Limb (tissue), 2 donors: ENCODE results near the gene KRTAP10-8.
"Not testable (repeated sequence)": the region's sequence is repeated elsewhere in the genome, so short reads cannot be mapped to it uniquely, and the experiment has no call there.

Source experiments
- DNase-seq, 2 donors: peaks; one replicate each; pipeline ENCODE4 v3.0.0-alpha.2; 2016; ENCODE audit errors: extremely low spot score in 2 of 2

The KRTAP10-8 gene

GRCh38 chr21:44616591-44616926 lies 4.7 kb downstream of the KRTAP10-8 start:
- DNase-seq: no peak

- no peak for DNase-seq
Observed at GRCh38 chr21:44617071-44617501, 5.2 kb downstream of the KRTAP10-8 start.

- no peak for DNase-seq
Observed at GRCh38 chr21:44618504-44618903, 6.6 kb downstream of the KRTAP10-8 start.

- DNase-seq: no peak
Observed at GRCh38 chr21:44618909-44619308, 7.0 kb downstream of the KRTAP10-8 start.

- DNase-seq: no peak
Observed at GRCh38 chr21:44619886-44620285, 8.0 kb downstream of the KRTAP10-8 start.

GRCh38 chr21:44623575-44623974 lies 11.7 kb downstream of the KRTAP10-8 start:
- no peak for DNase-seq

GRCh38 chr21:44625756-44626155 lies 13.9 kb downstream of the KRTAP10-8 start:
- no peak for DNase-seq

GRCh38 chr21:44626262-44626661 lies 14.4 kb downstream of the KRTAP10-8 start:
- no peak for DNase-seq

- no peak for DNase-seq
Observed at GRCh38 chr21:44626673-44627143, 14.8 kb downstream of the KRTAP10-8 start, which contains the start of gene KRTAP10-9. KRTAP10-9 (plus strand) TSS chr21:44627093; CDS start chr21:44627172, 79 bp downstream.

GRCh38 chr21:44627181-44627822 lies 15.4 kb downstream of the KRTAP10-8 start:
- DNase-seq: peak in 1 of 2 donors; percentile 19

- not testable (repeated sequence) for DNase-seq
Observed at GRCh38 chr21:44627831-44628233, 16.0 kb downstream of the KRTAP10-8 start.

- DNase-seq: no peak
Observed at GRCh38 chr21:44628707-44629391, 17.0 kb downstream of the KRTAP10-8 start.

GRCh38 chr21:44630440-44630839 lies 18.6 kb downstream of the KRTAP10-8 start:
- no peak for DNase-seq

- no peak for DNase-seq
Observed at GRCh38 chr21:44632067-44632466, 20.2 kb downstream of the KRTAP10-8 start.

- no peak for DNase-seq
Observed at GRCh38 chr21:44636209-44637017, 24.5 kb downstream of the KRTAP10-8 start.

GRCh38 chr21:44637018-44637850 lies 25.4 kb downstream of the KRTAP10-8 start, which contains the start of gene KRTAP10-10:
KRTAP10-10 (plus strand) TSS chr21:44637356; CDS start chr21:44637418, 62 bp downstream.
- no peak for DNase-seq

- not testable (repeated sequence) for DNase-seq
Observed at GRCh38 chr21:44637851-44638348, 26.0 kb downstream of the KRTAP10-8 start.

GRCh38 chr21:44638506-44639330 lies 26.8 kb downstream of the KRTAP10-8 start:
- not testable (repeated sequence) for DNase-seq

- DNase-seq: no peak
Observed at GRCh38 chr21:44639331-44639655, 27.4 kb downstream of the KRTAP10-8 start.

GRCh38 chr21:44640761-44641160 lies 28.9 kb downstream of the KRTAP10-8 start:
- DNase-seq: no peak
